ENCODE results near the gene PDIA2.
A peak's percentile ranks its signal among the peaks of the same experiment; 100 is the strongest.

PDIA2 gene

DNA sequence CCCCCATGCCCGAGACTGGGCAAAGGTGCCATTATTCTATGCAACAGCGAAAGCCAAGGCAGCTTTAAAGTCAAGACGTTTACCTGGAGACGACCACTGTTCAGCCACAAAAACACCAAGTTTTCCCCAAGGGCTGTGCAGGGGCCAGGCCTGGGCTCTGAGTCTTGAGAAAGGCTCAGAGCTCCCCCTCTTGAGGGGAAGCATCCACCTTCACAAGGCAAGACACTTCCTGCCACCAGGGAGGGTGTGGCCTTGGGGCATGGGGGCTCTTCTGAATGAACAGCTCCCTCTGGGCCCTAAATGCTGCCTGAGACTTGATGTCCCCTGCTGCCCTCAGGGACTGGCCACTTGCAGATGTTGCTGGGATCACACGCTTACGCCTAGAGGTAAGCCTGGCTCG, 26.5 kb downstream of the PDIA2 start:
- no peak overlapping the region for H3K4me3 ChIP-seq (ENCODE audit: low read depth, low read length)
- TF ChIP-seq, protein P1, sequence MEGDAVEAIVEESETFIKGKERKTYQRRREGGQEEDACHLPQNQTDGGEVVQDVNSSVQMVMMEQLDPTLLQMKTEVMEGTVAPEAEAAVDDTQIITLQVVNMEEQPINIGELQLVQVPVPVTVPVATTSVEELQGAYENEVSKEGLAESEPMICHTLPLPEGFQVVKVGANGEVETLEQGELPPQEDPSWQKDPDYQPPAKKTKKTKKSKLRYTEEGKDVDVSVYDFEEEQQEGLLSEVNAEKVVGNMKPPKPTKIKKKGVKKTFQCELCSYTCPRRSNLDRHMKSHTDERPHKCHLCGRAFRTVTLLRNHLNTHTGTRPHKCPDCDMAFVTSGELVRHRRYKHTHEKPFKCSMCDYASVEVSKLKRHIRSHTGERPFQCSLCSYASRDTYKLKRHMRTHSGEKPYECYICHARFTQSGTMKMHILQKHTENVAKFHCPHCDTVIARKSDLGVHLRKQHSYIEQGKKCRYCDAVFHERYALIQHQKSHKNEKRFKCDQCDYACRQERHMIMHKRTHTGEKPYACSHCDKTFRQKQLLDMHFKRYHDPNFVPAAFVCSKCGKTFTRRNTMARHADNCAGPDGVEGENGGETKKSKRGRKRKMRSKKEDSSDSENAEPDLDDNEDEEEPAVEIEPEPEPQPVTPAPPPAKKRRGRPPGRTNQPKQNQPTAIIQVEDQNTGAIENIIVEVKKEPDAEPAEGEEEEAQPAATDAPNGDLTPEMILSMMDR (IDR thresholded peaks at IDR 0.05; ENCODE audit: insufficient read depth, low read depth, low read length, missing control alignments), result no peak
- DNase-seq (ENCODE audit: low read depth), result peak; percentile 30

DNA sequence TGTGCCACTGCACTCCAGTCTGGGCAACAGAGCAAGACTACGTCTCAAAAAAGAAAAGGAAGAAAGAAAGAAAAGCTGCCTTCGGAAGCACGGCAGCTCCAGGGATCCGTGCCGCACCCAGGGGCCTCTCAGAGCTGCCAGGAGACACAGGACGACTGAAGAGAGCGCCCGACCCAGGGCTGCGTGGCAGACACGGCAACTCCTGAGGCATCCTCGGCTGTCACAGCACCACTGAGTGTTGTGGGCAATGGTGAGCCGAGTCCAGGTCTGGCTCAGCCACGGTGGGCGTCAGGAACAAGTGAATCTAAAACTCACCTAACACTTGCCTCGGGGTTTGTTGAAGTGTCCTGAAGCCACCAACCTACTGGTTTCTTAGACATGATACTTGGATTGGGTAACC, 28.8 kb downstream of the PDIA2 start:
- TF ChIP-seq, protein P1 (IDR thresholded peaks at IDR 0.05; ENCODE audit: insufficient read depth, low read depth, low read length, missing control alignments), result no peak
- H3K4me3 ChIP-seq (ENCODE audit: low read depth, low read length), result no peak overlapping the region
- DNase-seq (ENCODE audit: low read depth), result no peak

DNA sequence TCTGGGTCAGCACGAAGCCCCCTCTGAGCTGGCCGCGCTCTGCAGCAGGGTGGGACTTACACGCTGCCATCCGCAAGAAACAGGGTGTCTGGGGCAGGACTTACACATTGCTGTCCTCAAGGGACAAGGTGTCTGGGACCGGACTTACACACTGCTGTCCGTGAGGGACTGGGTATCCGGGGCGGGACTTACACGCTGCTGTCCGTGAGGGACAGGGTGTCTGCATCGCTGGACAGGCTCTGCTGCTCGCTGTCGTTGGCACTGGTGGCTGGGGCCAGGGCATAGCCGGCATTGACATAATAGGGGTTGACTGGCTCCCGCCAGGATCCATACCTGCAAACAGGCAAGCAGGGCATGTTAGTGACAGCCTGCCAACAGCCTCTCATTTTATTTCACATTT, 31.4 kb downstream of the PDIA2 start:
- DNase-seq (ENCODE audit: low read depth), result no peak
- TF ChIP-seq, protein P1 (IDR thresholded peaks at IDR 0.05; ENCODE audit: insufficient read depth, low read depth, low read length, missing control alignments), result no peak
- no peak overlapping the region for H3K4me3 ChIP-seq (ENCODE audit: low read depth, low read length)

DNA sequence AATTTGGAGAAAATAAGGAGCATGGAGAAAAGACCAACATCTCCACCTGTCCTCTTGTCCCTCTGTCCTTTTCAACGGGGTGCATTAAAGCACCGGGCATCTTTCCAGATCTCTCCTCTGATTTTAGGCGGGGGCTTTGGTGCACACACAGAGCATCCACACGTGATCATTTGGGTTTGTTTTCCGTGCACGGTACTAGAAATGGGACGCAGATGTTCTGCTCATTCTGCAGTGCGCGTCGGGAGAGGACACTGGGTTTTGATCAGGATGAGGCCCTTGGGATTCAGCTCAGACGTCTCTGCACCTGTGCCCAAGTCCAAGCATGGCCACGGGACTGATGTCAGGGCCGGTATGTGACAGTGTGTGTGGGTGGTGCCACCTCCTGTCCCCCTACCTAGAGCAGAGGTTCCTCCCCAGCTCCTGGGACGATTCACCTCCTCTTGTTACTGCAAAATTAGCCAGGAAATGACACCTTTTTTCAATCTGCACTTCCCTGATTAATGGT, 31.9 kb downstream of the PDIA2 start:
- no peak for DNase-seq (ENCODE audit: low read depth)
- TF ChIP-seq, protein P1 (IDR thresholded peaks at IDR 0.05; ENCODE audit: insufficient read depth, low read depth, low read length, missing control alignments), result no peak

DNA sequence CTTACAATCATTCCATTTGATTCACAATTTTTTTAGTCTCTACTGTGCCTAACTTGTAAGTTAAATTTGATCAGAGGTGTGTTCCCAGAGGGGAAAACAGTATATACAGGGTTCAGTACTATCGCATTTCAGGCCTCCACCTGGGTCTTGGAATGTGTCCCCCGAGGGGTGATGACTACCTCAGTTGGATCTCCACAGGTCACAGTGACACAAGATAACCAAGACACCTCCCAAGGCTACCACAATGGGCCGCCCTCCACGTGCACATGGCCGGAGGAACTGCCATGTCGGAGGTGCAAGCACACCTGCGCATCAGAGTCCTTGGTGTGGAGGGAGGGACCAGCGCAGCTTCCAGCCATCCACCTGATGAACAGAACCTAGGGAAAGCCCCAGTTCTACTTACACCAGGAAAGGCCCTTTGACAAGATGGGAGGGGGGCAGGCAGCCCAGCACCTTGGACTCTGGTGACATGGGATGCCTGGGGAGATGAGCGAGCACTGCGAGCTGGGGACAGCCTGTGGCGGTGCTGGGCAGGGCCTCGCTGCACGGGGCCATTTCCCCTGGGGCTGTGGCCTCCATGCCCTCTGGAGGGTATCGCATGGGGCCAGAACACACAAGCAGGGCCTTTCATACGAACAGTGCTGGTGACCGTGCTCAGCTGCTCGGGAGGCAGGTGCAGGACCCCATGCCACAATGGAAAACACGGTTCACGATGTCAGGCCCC, 33.9 kb downstream of the PDIA2 start:
- TF ChIP-seq, protein P1 (IDR thresholded peaks at IDR 0.05; ENCODE audit: insufficient read depth, low read depth, low read length, missing control alignments), result no peak
- no peak overlapping the region for H3K4me3 ChIP-seq (ENCODE audit: low read depth, low read length)
- no peak for DNase-seq (ENCODE audit: low read depth)

More for the DNA sequence above, 31.9 kb downstream of the PDIA2 start:
- H3K4me3 ChIP-seq (ENCODE audit: low read depth, low read length), result no peak overlapping the region

DNA sequence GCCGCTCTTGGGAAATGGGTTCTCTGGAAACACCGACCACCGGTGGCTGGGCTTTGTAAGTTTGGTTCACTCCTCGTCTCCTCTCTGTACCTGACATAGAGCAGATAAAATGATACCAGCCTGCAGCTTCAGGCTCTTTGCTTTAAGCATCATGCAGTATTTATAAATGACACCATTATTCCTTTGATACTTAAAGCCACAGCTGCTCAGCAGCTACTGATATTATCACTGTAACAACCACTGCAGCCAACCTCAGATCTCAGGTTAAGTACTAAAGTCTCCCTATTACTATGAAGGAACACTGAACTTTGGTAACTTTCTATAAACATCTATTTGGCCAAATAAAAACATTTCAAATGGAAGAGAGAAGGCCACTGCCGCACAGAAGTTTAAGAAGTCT, 34.6 kb downstream of the PDIA2 start:
- no peak for DNase-seq (ENCODE audit: low read depth)
- TF ChIP-seq, protein P1 (IDR thresholded peaks at IDR 0.05; ENCODE audit: insufficient read depth, low read depth, low read length, missing control alignments), result no peak

DNA sequence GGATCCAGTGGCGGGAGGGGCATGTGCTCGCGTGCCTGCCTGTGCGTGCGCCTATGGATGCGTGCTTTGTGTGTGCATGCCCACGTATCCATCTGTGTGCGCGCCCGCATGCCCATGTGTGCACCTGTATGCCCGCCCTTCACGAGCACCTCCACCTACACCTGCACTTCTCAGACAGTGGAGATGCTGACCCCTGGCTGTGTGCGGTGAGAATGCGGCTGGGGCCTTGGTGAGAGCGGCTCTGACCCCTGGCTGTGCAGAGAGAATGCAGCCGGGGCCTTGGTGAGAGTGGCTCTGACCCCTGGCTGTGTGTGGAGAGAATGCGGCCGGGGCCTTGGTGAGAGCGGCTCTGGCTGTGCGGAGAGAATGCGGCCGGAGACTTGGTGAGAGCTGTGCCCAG, 35.7 kb downstream of the PDIA2 start:
- no peak for DNase-seq (ENCODE audit: low read depth)
- TF ChIP-seq, protein P1 (IDR thresholded peaks at IDR 0.05; ENCODE audit: insufficient read depth, low read depth, low read length, missing control alignments), result no peak
- no peak overlapping the region for H3K4me3 ChIP-seq (ENCODE audit: low read depth, low read length)

More for the DNA sequence above, 34.6 kb downstream of the PDIA2 start:
- no peak overlapping the region for H3K4me3 ChIP-seq (ENCODE audit: low read depth, low read length)
